HepG2 (cell line): ENCODE measurements around the gene CCDC192. TPM values are rescaled to one million over a fixed set of nuclear protein-coding genes. Genes with fewer than 3 reads are reported as not detected.

ENCODE experiments used
- ATF5 ChIP-seq: sonication (generic); formaldehyde crosslinking; IDR thresholded peaks from 2 replicates; pipeline ENCODE4 v1.4.0; 2020; ENCODE audit warnings: mild to moderate bottlenecking, low read depth, missing genetic modification reagents
- CEBPG ChIP-seq: IDR thresholded peaks from 2 replicates; pipeline ENCODE4 v1.6.1; 2016
- EP300 ChIP-seq, 3 experiments: sonication (generic) in 1 of 3; formaldehyde crosslinking in 1 of 3; IDR thresholded peaks; 2 replicates each; pipeline versions ENCODE4 v1.5.1 to v1.6.1; 2011 to 2020; ENCODE audit warnings: low read depth in 2 of 3, low read length in 2 of 3, borderline replicate concordance in 1 of 3, improper control_type of control experiment in 1 of 3, mild to moderate bottlenecking in 1 of 3, missing genetic modification reagents in 1 of 3, moderate library complexity in 1 of 3
- FOSL2 ChIP-seq: sonication (generic); formaldehyde crosslinking; IDR thresholded peaks from 2 replicates; pipeline ENCODE4 v1.4.0; 2020; ENCODE audit warnings: missing genetic modification reagents
- GFI1 ChIP-seq: sonication (generic); formaldehyde crosslinking; IDR thresholded peaks from 2 replicates; pipeline ENCODE4 v1.5.0; 2020; ENCODE audit warnings: missing genetic modification reagents, mild to moderate bottlenecking, borderline replicate concordance
- HNF4A ChIP-seq: sonication (generic); formaldehyde crosslinking; IDR thresholded peaks from 2 replicates; pipeline ENCODE4 v1.4.0; 2020; ENCODE audit warnings: missing genetic modification reagents
- MIER2 ChIP-seq: IDR thresholded peaks from 2 replicates; pipeline ENCODE4 v1.6.1; 2016; ENCODE audit warnings: missing biosample characterization, missing genetic modification reagents
- MTF2 ChIP-seq: sonication (generic); formaldehyde crosslinking; IDR thresholded peaks from 2 replicates; pipeline ENCODE4 v1.5.0; 2020; ENCODE audit warnings: missing genetic modification reagents, borderline replicate concordance
- NR2F6 ChIP-seq, 2 experiments: IDR thresholded peaks; 2 replicates each; pipeline ENCODE4 v1.6.1; 2016; ENCODE audit warnings: antibody characterized with exemption in 1 of 2, mild to moderate bottlenecking in 1 of 2
- PAXIP1 ChIP-seq: sonication (generic); formaldehyde crosslinking; conservative IDR thresholded peaks from 2 replicates; pipeline ENCODE4 v1.4.0; 2020; ENCODE audit warnings: mild to moderate bottlenecking, missing genetic modification reagents, moderate library complexity
- PHF21A ChIP-seq: sonication (generic); formaldehyde crosslinking; IDR thresholded peaks from 2 replicates; pipeline ENCODE4 v1.5.0; 2020; ENCODE audit warnings: mild to moderate bottlenecking, missing genetic modification reagents
- RELA ChIP-seq: sonication (generic); formaldehyde crosslinking; IDR thresholded peaks from 2 replicates; pipeline ENCODE4 v1.4.0; 2020; ENCODE audit warnings: missing genetic modification reagents
- REXO4 ChIP-seq: sonication (generic); formaldehyde crosslinking; IDR thresholded peaks from 2 replicates; pipeline ENCODE4 v1.8.0; 2022; ENCODE audit warnings: missing genetic modification reagents, mild to moderate bottlenecking, borderline replicate concordance
- ZNF281 ChIP-seq: sonication (generic); formaldehyde crosslinking; IDR thresholded peaks from 2 replicates; pipeline ENCODE4 v1.4.0; 2020; ENCODE audit warnings: missing genetic modification reagents, borderline replicate concordance
- ZNF605 ChIP-seq: sonication (generic); formaldehyde crosslinking; IDR thresholded peaks from 2 replicates; pipeline ENCODE4 v1.8.0; 2022; ENCODE audit warnings: mild to moderate bottlenecking, missing genetic modification reagents
- ZNF614 ChIP-seq: IDR thresholded peaks from 2 replicates; pipeline ENCODE4 v1.6.1; 2018; ENCODE audit warnings: missing biosample characterization, missing genetic modification reagents, inconsistent platforms, borderline replicate concordance
- ZNF678 ChIP-seq: sonication (generic); formaldehyde crosslinking; IDR thresholded peaks from 2 replicates; pipeline ENCODE4 v1.4.0; 2020; ENCODE audit warnings: mild to moderate bottlenecking, missing genetic modification reagents
- ZNF777 ChIP-seq: sonication (generic); formaldehyde crosslinking; IDR thresholded peaks from 2 replicates; pipeline ENCODE4 v1.4.0; 2020; ENCODE audit warnings: missing genetic modification reagents
- ZSCAN22 ChIP-seq: sonication (generic); formaldehyde crosslinking; IDR thresholded peaks from 2 replicates; pipeline ENCODE4 v1.4.0; 2020; ENCODE audit warnings: mild to moderate bottlenecking, missing genetic modification reagents
- polyA plus RNA-seq, 8 experiments: library from polyadenylated mRNA; depleted of rRNA in 3 of 8; stranded (reverse) in 7 of 8; unstranded in 1 of 8; fragments of >200 nt; fragmentation: Illumina TruSeq in 4 of 8; extraction: Trizol in 4 of 8; gene quantifications; 2 replicates each; pipeline versions ENCODE4 v1.2.1 to v1.2.3, GENCODE V29; 2011 to 2016; ENCODE audit warnings: low read depth in 4 of 8, missing spikeins in 1 of 8, mixed read lengths in 1 of 8; ENCODE audit not compliant: insufficient read depth in 1 of 8
- total RNA-seq, 5 experiments: library from RNA; depleted of rRNA; stranded (reverse); fragments of >200 nt; fragmentation: Illumina TruSeq; extraction: Trizol; gene quantifications; 2 replicates each; pipeline ENCODE4 v1.2.3, GENCODE V29; 2016; ENCODE audit warnings: low read depth in 1 of 5

The CCDC192 gene
- total and polyA plus RNA-seq, 2 of the 13 experiments (the other 11 are each of a cell fraction or from before 2014, with no cell fraction given), result not detected

- TF ChIP-seq EP300 (IDR thresholded peaks at IDR 0.05; ENCODE audit: low read depth in 2 of 2, low read length in 2 of 2) (peak in 1 of 2 experiments; percentile 37; a peak in 1 of 4 replicates), EP300 (CRISPR knock-in tag; IDR thresholded peaks at IDR 0.05; ENCODE audit: borderline replicate concordance) (no peak), MIER2 (no peak), ZNF777 (CRISPR knock-in tag) (no peak), REXO4 (CRISPR knock-in tag) (no peak), ZNF281 (CRISPR knock-in tag) (no peak), GFI1 (CRISPR knock-in tag) (peak; percentile 83), NR2F6 (IDR thresholded peaks at IDR 0.05) (no peak), NR2F6 (CRISPR knock-in tag; IDR thresholded peaks at IDR 0.05) (0 out of 2 replicates have a peak, but pooled peaks have one; percentile 7), ATF5 (no peak), RELA (CRISPR knock-in tag) (no peak), ZSCAN22 (CRISPR knock-in tag) (no peak), HNF4A (CRISPR knock-in tag) (0 out of 2 replicates have a peak, but pooled peaks have one; percentile 7), ZNF614 (CRISPR knock-in tag) (no peak), CEBPG (CRISPR knock-in tag) (0 out of 2 replicates have a peak, but pooled peaks have one; percentile 8), MTF2 (no peak), ZNF605 (CRISPR knock-in tag) (no peak), ZNF678 (CRISPR knock-in tag) (no peak), PAXIP1 (CRISPR knock-in tag) (peak; percentile 61), FOSL2 (CRISPR knock-in tag) (no peak), PHF21A (CRISPR knock-in tag) (peak; percentile 38; the same call in 1 of the 2 replicates)
Observed at GRCh38 chr5:127958421-127959011, 255.3 kb downstream of the CCDC192 start (continued).
